Mesenchymal stem cell (in vitro differentiated cells and primary cell): ENCODE data around the gene TMEM182.

ENCODE experiments used
- DNase-seq: peaks from one replicate; pipeline ENCODE4 v3.0.0-alpha.2; 2013
- H2AFZ ChIP-seq: one replicate; pipeline ENCODE4 v1.6.1; 2013; ENCODE audit warnings: low read depth, mild to moderate bottlenecking, control low read depth, inconsistent platforms, low read length, moderate library complexity
- H2AK5ac ChIP-seq: 2 replicates; pipeline ENCODE4 v1.6.1; 2013; ENCODE audit warnings: low read length, moderate library complexity, mild to moderate bottlenecking, inconsistent platforms; ENCODE audit not compliant: severe bottlenecking
- H2BK120ac ChIP-seq: one replicate; pipeline ENCODE4 v1.6.1; 2013; ENCODE audit warnings: low read depth, mild to moderate bottlenecking, inconsistent platforms, low read length, moderate library complexity
- H2BK12ac ChIP-seq, 2 experiments: one replicate each; pipeline ENCODE4 v1.6.1; 2013; ENCODE audit warnings: inconsistent platforms in 2 of 2, low read length in 2 of 2, mild to moderate bottlenecking in 2 of 2, moderate library complexity in 2 of 2, control low read depth in 1 of 2
- H2BK15ac ChIP-seq: one replicate; pipeline ENCODE4 v1.6.1; 2013; ENCODE audit warnings: mild to moderate bottlenecking, low read depth, inconsistent platforms; ENCODE audit not compliant: poor library complexity, severe bottlenecking
- H2BK5ac ChIP-seq: 2 replicates; pipeline ENCODE4 v1.6.1; 2013; ENCODE audit warnings: low read depth, mild to moderate bottlenecking, low read length, control low read depth, inconsistent platforms; ENCODE audit not compliant: poor library complexity, severe bottlenecking
- H3K14ac ChIP-seq, 2 experiments: one replicate each; pipeline ENCODE4 v1.6.1; 2013; ENCODE audit warnings: inconsistent platforms in 2 of 2, low read length in 2 of 2, control low read depth in 1 of 2, mild to moderate bottlenecking in 1 of 2, moderate library complexity in 1 of 2
- H3K18ac ChIP-seq, 2 experiments: one replicate each; pipeline ENCODE4 v1.6.1; 2013; ENCODE audit warnings: inconsistent platforms in 2 of 2, low read length in 2 of 2, control low read depth in 1 of 2, low read depth in 1 of 2, mild to moderate bottlenecking in 1 of 2
- H3K23ac ChIP-seq, 2 experiments: one replicate each; pipeline ENCODE4 v1.6.1; 2013; ENCODE audit warnings: inconsistent platforms in 2 of 2, low read length in 2 of 2, mild to moderate bottlenecking in 2 of 2, moderate library complexity in 2 of 2, control low read depth in 1 of 2
- H3K27ac ChIP-seq: 2 replicates; pipeline ENCODE4 v1.5.1; 2013; ENCODE audit warnings: mild to moderate bottlenecking, moderate library complexity, low read length, control low read depth, inconsistent platforms; ENCODE audit not compliant: poor library complexity, severe bottlenecking
- H3K27me3 ChIP-seq, 2 experiments: 2 replicates each; pipeline versions ENCODE4 v1.6.1 to v1.7.0; 2013; ENCODE audit warnings: low read length in 2 of 2, mild to moderate bottlenecking in 2 of 2, moderate library complexity in 2 of 2, control low read depth in 1 of 2, inconsistent platforms in 1 of 2; ENCODE audit not compliant: control insufficient read depth in 1 of 2, insufficient read depth in 1 of 2
- H3K36me3 ChIP-seq, 2 experiments: 2 replicates each; pipeline versions ENCODE4 v1.6.1 to v1.7.0; 2013; ENCODE audit warnings: low read length in 2 of 2, control low read depth in 1 of 2, inconsistent platforms in 1 of 2, low read depth in 1 of 2, mild to moderate bottlenecking in 1 of 2; ENCODE audit not compliant: insufficient read depth in 2 of 2, control insufficient read depth in 1 of 2
- H3K4ac ChIP-seq, 2 experiments: one replicate each; pipeline ENCODE4 v1.6.1; 2013; ENCODE audit warnings: inconsistent platforms in 2 of 2, low read length in 2 of 2, mild to moderate bottlenecking in 2 of 2, moderate library complexity in 2 of 2, control low read depth in 1 of 2, low read depth in 1 of 2
- H3K4me1 ChIP-seq: 2 replicates; pipeline ENCODE4 v1.6.1; 2013; ENCODE audit warnings: low read depth, low read length, control low read depth; ENCODE audit not compliant: control insufficient read depth, insufficient read depth
- H3K4me2 ChIP-seq: 2 replicates; pipeline ENCODE4 v1.6.1; 2013; ENCODE audit warnings: low read length, mild to moderate bottlenecking, inconsistent platforms; ENCODE audit not compliant: poor library complexity, severe bottlenecking
- H3K4me3 ChIP-seq, 2 experiments: 2 replicates each; pipeline versions ENCODE4 v1.5.1 to v1.7.0; 2013; ENCODE audit warnings: low read length in 2 of 2, mild to moderate bottlenecking in 2 of 2, control low read depth in 1 of 2, low read depth in 1 of 2; ENCODE audit not compliant: insufficient read depth in 1 of 2
- H3K79me1 ChIP-seq: replicated peaks from 2 replicates; pipeline ENCODE4 v1.6.1; 2013; ENCODE audit warnings: mild to moderate bottlenecking, control low read depth, low read length, inconsistent platforms; ENCODE audit not compliant: poor library complexity, severe bottlenecking
- H3K9ac ChIP-seq: 2 replicates; pipeline ENCODE4 v1.7.0; 2013; ENCODE audit warnings: mild to moderate bottlenecking, low read length, moderate library complexity
- H3K9me3 ChIP-seq: 2 replicates; pipeline ENCODE4 v1.7.0; 2013; ENCODE audit warnings: mild to moderate bottlenecking, low read length; ENCODE audit not compliant: control insufficient read depth
- H4K8ac ChIP-seq: one replicate; pipeline ENCODE4 v1.6.1; 2013; ENCODE audit warnings: inconsistent platforms, mild to moderate bottlenecking, low read length, moderate library complexity
- H4K91ac ChIP-seq: one replicate; pipeline ENCODE4 v1.6.1; 2013; ENCODE audit warnings: mild to moderate bottlenecking, low read length, inconsistent platforms
- WGBS: methylation state at CpG from one replicate; pipeline ENCODE4 v1.1.7; 2013; ENCODE audit warnings: mixed read lengths; 5-methylcytosine and 5-hydroxymethylcytosine counted together

Gene TMEM182

DNA sequence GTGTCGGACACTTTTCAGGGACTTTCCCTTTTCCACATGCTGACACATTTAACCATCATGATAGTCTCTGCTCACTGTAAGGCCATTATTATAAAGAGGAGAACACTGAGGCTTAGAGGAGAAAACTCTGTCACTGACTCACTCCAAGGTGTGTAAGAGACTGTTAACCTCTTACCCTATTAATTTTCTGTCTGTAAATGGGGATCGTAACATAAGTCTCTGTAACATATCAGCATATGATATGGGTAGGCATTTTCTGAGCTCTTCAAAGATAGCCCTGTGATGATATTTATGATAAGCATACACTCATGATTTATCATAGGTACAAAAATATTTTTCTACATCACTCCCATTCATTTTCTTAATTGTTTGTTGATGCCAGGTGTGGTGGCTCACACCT, 36.4 kb downstream of the TMEM182 start:
- no peak for DNase-seq

DNA sequence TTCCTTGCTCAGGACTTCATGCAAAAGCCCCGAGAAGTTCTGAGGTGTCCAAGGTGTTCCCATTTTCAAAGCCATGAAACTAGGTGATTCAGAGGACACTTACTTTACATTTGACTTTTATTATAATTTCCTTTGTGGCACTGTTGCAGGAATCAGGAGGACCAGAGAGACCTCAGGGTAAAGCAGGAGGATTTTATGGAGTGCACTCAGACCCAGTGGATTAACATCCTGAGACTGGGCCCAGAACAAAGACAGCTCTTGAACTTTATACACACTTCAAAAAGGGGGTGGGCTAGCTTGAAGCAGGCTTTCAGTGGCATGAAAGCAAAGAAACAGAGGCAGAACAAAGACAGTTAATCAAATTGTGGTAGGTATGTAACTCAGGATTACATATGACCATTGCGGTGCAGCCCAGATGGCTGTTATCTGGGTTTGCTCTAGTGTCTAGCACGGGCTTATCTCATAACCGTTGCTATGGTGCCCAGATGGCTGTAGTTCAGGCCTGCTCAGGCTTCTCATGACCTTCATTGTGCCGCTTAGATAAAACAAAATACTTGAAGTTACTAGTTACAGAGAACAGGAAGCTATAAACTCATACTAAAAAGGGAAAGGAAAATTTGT, 39.4 kb downstream of the TMEM182 start:
- no peak overlapping the region for H3K18ac ChIP-seq
- H3K27me3 ChIP-seq: no peaks in the 10 kb centered on the region
- DNase-seq: peak; percentile 3
- peaks cover 0 to 14% of the 10 kb centered on the region in 2 experiments for H3K36me3 ChIP-seq
- no peak overlapping the region for H2BK12ac ChIP-seq
- H2BK120ac ChIP-seq: no peak overlapping the region
- no peak overlapping the region for H2BK15ac ChIP-seq
- no peak overlapping the region for H2BK5ac ChIP-seq
- no peaks in the 10 kb centered on the region for H3K79me1 ChIP-seq
- H3K14ac ChIP-seq: no peak overlapping the region
- no peak overlapping the region for H3K23ac ChIP-seq
- no peak overlapping the region for H4K91ac ChIP-seq
- no peak overlapping the region for H4K8ac ChIP-seq
- H3K4me1 ChIP-seq: peaks cover 2% of the 10 kb centered on the region
- 97% methylated on average over 2 of the region's 5 CpGs for WGBS
- H3K9ac ChIP-seq: no peak overlapping the region
- no peak overlapping the region for H3K27ac ChIP-seq
- H3K9me3 ChIP-seq: peaks cover 24% of the 10 kb centered on the region
- H2AFZ ChIP-seq: no peak overlapping the region
- no peak overlapping the region for H3K4ac ChIP-seq
- H3K4me2 ChIP-seq: no peak overlapping the region
- H3K4me3 ChIP-seq: no peak overlapping the region
- H2AK5ac ChIP-seq: no peak overlapping the region

More for the DNA sequence above, 36.4 kb downstream of the TMEM182 start:
- WGBS: no CpG with 5 or more reads among the region's 2 CpGs
- Histone ChIP-seq H4K8ac (no peak overlapping the region), H3K27me3 (no peaks in the 10 kb centered on the region), H3K14ac (no peak overlapping the region), H2BK5ac (no peak overlapping the region), H2AFZ (no peak overlapping the region), H3K9me3 (peaks cover 24% of the 10 kb centered on the region), H3K23ac (no peak overlapping the region), H2AK5ac (no peak overlapping the region), H2BK120ac (no peak overlapping the region), H3K36me3 (peaks cover 0 to 11% of the 10 kb centered on the region in 2 experiments), H3K4me1 (no peaks in the 10 kb centered on the region), H2BK12ac (no peak overlapping the region), H3K4me3 (no peak overlapping the region), H3K4ac (no peak overlapping the region), H4K91ac (no peak overlapping the region), H3K9ac (no peak overlapping the region), H3K27ac (no peak overlapping the region), H2BK15ac (no peak overlapping the region), H3K4me2 (no peak overlapping the region), H3K79me1 (no peaks in the 10 kb centered on the region), H3K18ac (no peak overlapping the region)

DNA sequence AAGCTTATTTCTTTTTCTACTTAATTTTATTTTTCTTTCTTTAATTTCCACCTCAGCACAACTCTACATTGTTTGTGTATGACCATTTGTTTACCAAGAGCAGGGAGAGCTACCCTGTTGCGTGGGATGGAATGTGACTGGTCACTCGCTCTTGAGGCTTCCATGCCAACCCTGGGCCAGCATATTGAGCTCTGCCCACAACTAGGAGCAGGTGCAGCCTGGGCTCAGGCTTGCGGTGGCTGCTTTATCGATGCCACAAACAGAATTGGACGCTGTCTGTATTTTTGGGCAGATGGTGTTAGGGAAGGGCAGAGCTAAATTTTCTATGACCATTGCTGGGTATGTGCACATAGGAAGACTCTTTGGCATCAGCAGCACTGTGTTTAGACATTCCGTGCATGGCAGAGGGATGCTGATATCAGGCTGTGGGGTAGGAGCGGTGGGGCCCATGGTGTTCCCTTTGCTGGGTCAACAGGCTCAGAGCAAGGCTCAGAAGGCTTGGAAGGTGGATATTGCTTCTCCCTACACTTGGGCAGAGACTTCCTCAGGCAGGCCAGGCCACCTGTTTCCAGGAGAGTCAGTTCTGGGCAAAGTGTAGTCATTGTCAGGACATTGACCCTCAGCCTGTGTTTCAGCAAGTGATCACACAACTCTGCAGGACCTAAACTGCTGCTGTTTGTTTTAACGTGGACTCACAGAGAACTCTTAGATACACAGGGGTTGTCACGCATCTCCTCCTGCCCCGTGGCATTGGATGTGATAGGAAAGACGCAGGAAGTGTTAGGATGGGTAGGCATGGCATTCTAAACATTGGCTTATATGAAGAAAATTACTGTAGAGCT, 40.2 kb downstream of the TMEM182 start:
- Histone ChIP-seq H3K9me3 (peaks cover 24% of the 10 kb centered on the region), H2BK12ac (no peak overlapping the region), H4K8ac (no peak overlapping the region), H3K23ac (no peak overlapping the region), H2BK5ac (no peak overlapping the region), H2BK15ac (no peak overlapping the region), H3K4me3 (no peak overlapping the region), H3K4me1 (peaks cover 2% of the 10 kb centered on the region), H3K36me3 (peaks cover 0 to 14% of the 10 kb centered on the region in 2 experiments), H3K9ac (no peak overlapping the region), H2AFZ (no peak overlapping the region), H4K91ac (no peak overlapping the region), H3K4ac (no peak overlapping the region), H2AK5ac (no peak overlapping the region), H2BK120ac (no peak overlapping the region), H3K79me1 (no peaks in the 10 kb centered on the region), H3K27me3 (no peaks in the 10 kb centered on the region), H3K14ac (no peak overlapping the region), H3K27ac (no peak overlapping the region), H3K4me2 (no peak overlapping the region), H3K18ac (no peak overlapping the region)
- 94% methylated on average over 11 of the region's 11 CpGs for WGBS
- no peak for DNase-seq

DNA sequence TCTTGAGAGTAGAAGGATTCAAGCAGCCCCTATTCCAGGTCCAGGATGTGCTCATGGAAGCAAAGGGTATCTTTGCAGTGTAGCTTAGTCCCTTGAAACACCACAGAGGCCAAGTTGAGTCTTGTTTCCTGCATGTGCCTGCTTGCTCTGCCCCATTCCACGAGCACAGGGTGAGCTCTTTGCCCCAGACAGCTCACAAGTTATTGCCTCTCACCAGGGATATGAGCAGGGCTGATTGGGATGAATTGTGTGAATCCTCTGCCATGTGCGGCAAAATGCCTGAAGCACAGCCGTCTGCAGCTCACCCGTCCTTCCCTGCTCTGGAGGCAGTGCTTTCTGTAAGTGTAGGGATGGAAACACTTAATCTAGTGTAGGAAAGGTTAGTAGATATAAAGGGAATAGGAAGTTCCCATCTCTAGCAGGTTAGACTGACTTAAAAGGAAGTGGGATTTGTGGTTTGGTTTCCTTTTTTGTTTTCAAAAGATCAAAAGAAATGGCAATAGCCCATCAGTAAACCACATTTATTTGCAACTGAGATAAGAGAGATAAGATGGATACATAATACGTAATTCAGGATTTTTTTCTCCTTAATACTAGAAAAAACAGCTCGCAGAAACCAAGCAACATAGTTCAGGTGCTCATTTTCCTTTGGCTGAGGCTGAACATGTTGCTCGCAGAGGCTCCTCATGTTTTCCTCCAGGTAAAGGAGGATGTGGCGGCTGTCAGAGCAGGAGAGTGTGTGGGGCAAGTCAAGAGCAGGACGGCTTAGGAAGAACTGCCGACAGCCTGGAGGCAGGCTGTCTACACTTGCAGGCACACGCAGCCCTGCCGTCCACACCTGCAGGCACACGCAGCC, 41.4 kb downstream of the TMEM182 start:
- Histone ChIP-seq H3K36me3 (peaks cover 0 to 14% of the 10 kb centered on the region in 2 experiments), H2BK5ac (no peak overlapping the region), H3K18ac (no peak overlapping the region), H3K4me1 (peaks cover 2% of the 10 kb centered on the region), H2BK120ac (no peak overlapping the region), H3K9me3 (peaks cover 24% of the 10 kb centered on the region), H4K91ac (no peak overlapping the region), H3K4ac (no peak overlapping the region), H3K27ac (no peak overlapping the region), H3K27me3 (no peaks in the 10 kb centered on the region), H3K14ac (peak overlapping the region in 1 of 2 experiments; percentile 9), H3K9ac (no peak overlapping the region), H2BK12ac (no peak overlapping the region), H2BK15ac (no peak overlapping the region), H3K23ac (no peak overlapping the region), H3K4me2 (no peak overlapping the region), H3K79me1 (no peaks in the 10 kb centered on the region), H3K4me3 (peak overlapping the region in 1 of 2 experiments; percentile 19), H2AFZ (no peak overlapping the region), H2AK5ac (no peak overlapping the region), H4K8ac (no peak overlapping the region)
- 96% methylated on average over 13 of the region's 13 CpGs for WGBS
- DNase-seq: no peak
